ENCODE results near the gene ETFDH.

The ETFDH gene

DNA sequence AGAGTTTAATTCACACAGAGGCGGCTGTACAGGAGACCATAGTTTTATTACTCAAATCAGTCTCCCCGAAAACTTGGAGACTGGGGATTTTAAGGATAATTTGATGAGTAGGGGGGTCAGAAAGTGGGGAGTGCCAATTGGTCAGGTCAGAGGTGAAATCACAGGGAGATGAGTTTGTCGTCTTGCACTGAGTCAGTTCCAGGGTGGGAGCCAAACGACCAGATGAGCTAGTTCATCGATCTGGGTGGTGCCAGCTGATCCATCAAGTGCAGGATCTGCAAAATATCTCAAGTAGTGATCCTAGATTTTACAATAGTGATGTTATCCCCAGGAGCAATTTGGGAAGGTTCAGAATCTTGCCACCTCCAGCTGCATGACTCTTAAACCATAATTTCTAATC lies 4.0 kb downstream of the ETFDH start:
- H3K4me3 ChIP-seq (ENCODE audit: low read depth, low read length): no peak overlapping the region
- H3K9me3 ChIP-seq (ENCODE audit: insufficient read depth, low read depth, low read length): no peaks in the 10 kb centered on the region
- H3K9ac ChIP-seq (ENCODE audit: low read length): no peak overlapping the region
- H3K14ac ChIP-seq (ENCODE audit: low read length): no peak overlapping the region
- no peak overlapping the region for H4K91ac ChIP-seq (ENCODE audit: low read depth, low read length)
- no CpG with 5 or more reads among the region's 5 CpGs for WGBS (ENCODE audit: extremely low coverage, insufficient coverage, insufficient read length)
- no peaks in the 10 kb centered on the region for H3K27me3 ChIP-seq (ENCODE audit: insufficient read depth, low read length)
- no peak for DNase-seq
- no peak overlapping the region for H4K8ac ChIP-seq (ENCODE audit: low read depth, low read length)
- no peak overlapping the region for H3K18ac ChIP-seq (ENCODE audit: low read length)
- no peak overlapping the region for H4K12ac ChIP-seq (ENCODE audit: low read depth, low read length)
- H2BK12ac ChIP-seq (ENCODE audit: low read length): no peak overlapping the region
- H3K36me3 ChIP-seq (ENCODE audit: control insufficient read depth in 1 of 2, insufficient read depth in 2 of 2, low read length in 2 of 2): no peaks in the 10 kb centered on the region
- no peak overlapping the region for H3K27ac ChIP-seq (ENCODE audit: low read depth, low read length)
- no peak overlapping the region for H2AK5ac ChIP-seq (ENCODE audit: low read length)
- H3K4ac ChIP-seq (ENCODE audit: low read depth, low read length): no peak overlapping the region
- peaks cover 6% of the 10 kb centered on the region for H3K79me1 ChIP-seq (ENCODE audit: low read length)
- no peak overlapping the region for H2BK120ac ChIP-seq (ENCODE audit: insufficient read depth, low read length, poor library complexity)
- H3K4me2 ChIP-seq (ENCODE audit: low read length): no peak overlapping the region
- peaks cover 4% of the 10 kb centered on the region for H3K79me2 ChIP-seq (ENCODE audit: control insufficient read depth, insufficient read depth, low read length, poor library complexity)
- no peak overlapping the region for H2BK5ac ChIP-seq (ENCODE audit: low read depth, low read length, poor library complexity)
- no peaks in the 10 kb centered on the region for H3K4me1 ChIP-seq (ENCODE audit: control insufficient read depth in 1 of 2, insufficient read depth in 2 of 2, low read length in 2 of 2)
- no peak overlapping the region for H2AFZ ChIP-seq (ENCODE audit: insufficient read depth, low read length, poor library complexity)
- H3K23ac ChIP-seq (ENCODE audit: low read length): no peak overlapping the region

DNA sequence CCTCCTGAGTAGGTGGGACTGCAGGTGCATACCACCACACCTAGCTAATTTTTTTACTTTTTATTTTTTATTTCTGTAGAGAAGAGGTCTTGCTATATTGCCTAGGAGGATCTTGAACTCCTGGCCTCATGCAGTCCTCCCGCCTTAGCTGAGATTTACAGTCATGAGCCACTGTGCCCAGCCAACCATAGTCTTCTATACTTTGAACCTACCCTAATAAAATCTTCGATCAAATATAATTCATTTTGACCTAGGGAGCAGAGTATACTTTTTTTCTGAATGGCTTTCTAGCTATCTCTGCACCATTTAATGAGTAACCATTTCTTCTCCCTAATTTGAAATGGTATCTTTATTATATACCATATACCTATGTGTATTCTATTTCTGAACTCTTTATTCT lies 6.7 kb downstream of the ETFDH start:
- no peaks in the 10 kb centered on the region for H3K4me1 ChIP-seq (ENCODE audit: control insufficient read depth in 1 of 2, insufficient read depth in 2 of 2, low read length in 2 of 2)
- H3K27me3 ChIP-seq (ENCODE audit: insufficient read depth, low read length): no peaks in the 10 kb centered on the region
- no peak overlapping the region for H3K4me2 ChIP-seq (ENCODE audit: low read length)
- no peak overlapping the region for H4K8ac ChIP-seq (ENCODE audit: low read depth, low read length)
- H4K91ac ChIP-seq (ENCODE audit: low read depth, low read length): no peak overlapping the region
- H2AFZ ChIP-seq (ENCODE audit: insufficient read depth, low read length, poor library complexity): no peak overlapping the region
- no peak overlapping the region for H2BK5ac ChIP-seq (ENCODE audit: low read depth, low read length, poor library complexity)
- no peaks in the 10 kb centered on the region for H3K79me1 ChIP-seq (ENCODE audit: low read length)
- no peak overlapping the region for H3K4me3 ChIP-seq (ENCODE audit: low read depth, low read length)
- no peak overlapping the region for H4K12ac ChIP-seq (ENCODE audit: low read depth, low read length)
- no peak overlapping the region for H3K18ac ChIP-seq (ENCODE audit: low read length)
- no peak for DNase-seq
- H3K9me3 ChIP-seq (ENCODE audit: insufficient read depth, low read depth, low read length): no peaks in the 10 kb centered on the region
- H3K14ac ChIP-seq (ENCODE audit: low read length): no peak overlapping the region
- no peak overlapping the region for H2BK12ac ChIP-seq (ENCODE audit: low read length)
- H2AK5ac ChIP-seq (ENCODE audit: low read length): no peak overlapping the region
- H3K79me2 ChIP-seq (ENCODE audit: control insufficient read depth, insufficient read depth, low read length, poor library complexity): no peaks in the 10 kb centered on the region
- no peak overlapping the region for H2BK120ac ChIP-seq (ENCODE audit: insufficient read depth, low read length, poor library complexity)
- H3K23ac ChIP-seq (ENCODE audit: low read length): no peak overlapping the region
- no CpG with 5 or more reads among the region's 2 CpGs for WGBS (ENCODE audit: extremely low coverage, insufficient coverage, insufficient read length)
- no peak overlapping the region for H3K9ac ChIP-seq (ENCODE audit: low read length)
- H3K36me3 ChIP-seq (ENCODE audit: control insufficient read depth in 1 of 2, insufficient read depth in 2 of 2, low read length in 2 of 2): no peaks in the 10 kb centered on the region
- no peak overlapping the region for H3K27ac ChIP-seq (ENCODE audit: low read depth, low read length)
- H3K4ac ChIP-seq (ENCODE audit: low read depth, low read length): no peak overlapping the region

DNA sequence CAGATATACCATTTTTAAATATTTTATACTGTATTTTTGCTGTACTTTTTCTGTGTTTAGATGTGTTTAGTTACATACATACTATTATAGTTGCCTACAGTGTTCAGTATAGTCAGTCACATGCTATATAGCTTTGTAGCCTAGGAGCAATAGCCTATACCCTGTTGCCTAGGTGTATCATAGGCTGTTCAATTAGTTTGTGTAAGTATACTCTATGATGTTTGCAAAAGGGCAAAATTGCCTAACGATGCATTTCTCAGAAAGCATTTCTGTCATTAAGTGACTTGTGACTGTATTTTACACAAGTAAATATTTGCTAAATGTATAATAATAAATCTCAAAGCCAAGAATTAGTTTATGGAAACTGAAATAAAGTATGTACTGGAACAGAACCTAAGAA lies 9.5 kb downstream of the ETFDH start:
- no peak overlapping the region for H2AK5ac ChIP-seq (ENCODE audit: low read length)
- H2BK120ac ChIP-seq (ENCODE audit: insufficient read depth, low read length, poor library complexity): no peak overlapping the region

DNA sequence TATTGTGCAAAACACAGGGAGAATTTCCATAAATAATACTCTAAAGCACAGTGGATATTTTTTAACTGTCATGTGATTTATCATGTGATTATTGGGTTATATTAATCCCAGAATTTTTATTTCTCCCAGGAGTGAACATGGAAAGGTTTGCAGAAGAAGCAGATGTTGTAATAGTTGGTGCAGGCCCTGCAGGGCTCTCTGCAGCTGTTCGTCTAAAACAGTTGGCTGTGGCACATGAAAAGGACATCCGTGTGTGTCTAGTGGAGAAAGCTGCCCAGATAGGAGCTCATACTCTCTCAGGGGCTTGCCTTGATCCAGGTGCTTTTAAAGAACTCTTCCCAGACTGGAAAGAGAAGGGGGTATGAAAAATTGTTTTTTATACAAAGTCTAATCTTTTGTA lies 10.0 kb downstream of the ETFDH start:
- Histone ChIP-seq H4K8ac (ENCODE audit: low read depth, low read length) (no peak overlapping the region), H3K27ac (ENCODE audit: low read depth, low read length) (no peak overlapping the region), H2AK5ac (ENCODE audit: low read length) (no peak overlapping the region), H3K23ac (ENCODE audit: low read length) (no peak overlapping the region), H2BK120ac (ENCODE audit: insufficient read depth, low read length, poor library complexity) (no peak overlapping the region), H3K14ac (ENCODE audit: low read length) (no peak overlapping the region), H3K27me3 (ENCODE audit: insufficient read depth, low read length) (no peaks in the 10 kb centered on the region), H3K18ac (ENCODE audit: low read length) (no peak overlapping the region), H3K79me2 (ENCODE audit: control insufficient read depth, insufficient read depth, low read length, poor library complexity) (no peaks in the 10 kb centered on the region), H3K9me3 (ENCODE audit: insufficient read depth, low read depth, low read length) (no peaks in the 10 kb centered on the region), H4K91ac (ENCODE audit: low read depth, low read length) (no peak overlapping the region), H3K4me3 (ENCODE audit: low read depth, low read length) (no peak overlapping the region), H3K79me1 (ENCODE audit: low read length) (no peaks in the 10 kb centered on the region), H4K12ac (ENCODE audit: low read depth, low read length) (no peak overlapping the region), H2BK5ac (ENCODE audit: low read depth, low read length, poor library complexity) (no peak overlapping the region), H2AFZ (ENCODE audit: insufficient read depth, low read length, poor library complexity) (no peak overlapping the region), H3K4me2 (ENCODE audit: low read length) (no peak overlapping the region), H3K4me1 (ENCODE audit: control insufficient read depth in 1 of 2, insufficient read depth in 2 of 2, low read length in 2 of 2) (no peaks in the 10 kb centered on the region), H3K9ac (ENCODE audit: low read length) (no peak overlapping the region), H3K36me3 (ENCODE audit: control insufficient read depth in 1 of 2, insufficient read depth in 2 of 2, low read length in 2 of 2) (no peaks in the 10 kb centered on the region), H2BK12ac (ENCODE audit: low read length) (no peak overlapping the region), H3K4ac (ENCODE audit: low read depth, low read length) (no peak overlapping the region)
- WGBS (ENCODE audit: extremely low coverage, insufficient coverage, insufficient read length): no CpG with 5 or more reads among the region's 2 CpGs
- DNase-seq: no peak

More for the DNA sequence above, 9.5 kb downstream of the ETFDH start:
- H3K27ac ChIP-seq (ENCODE audit: low read depth, low read length): no peak overlapping the region
- H3K36me3 ChIP-seq (ENCODE audit: control insufficient read depth in 1 of 2, insufficient read depth in 2 of 2, low read length in 2 of 2): no peaks in the 10 kb centered on the region
- no peak overlapping the region for H3K18ac ChIP-seq (ENCODE audit: low read length)
- no peak overlapping the region for H3K4me2 ChIP-seq (ENCODE audit: low read length)
- H3K23ac ChIP-seq (ENCODE audit: low read length): no peak overlapping the region
- no peak overlapping the region for H2AFZ ChIP-seq (ENCODE audit: insufficient read depth, low read length, poor library complexity)
- H2BK5ac ChIP-seq (ENCODE audit: low read depth, low read length, poor library complexity): no peak overlapping the region
- H3K14ac ChIP-seq (ENCODE audit: low read length): no peak overlapping the region
- no peaks in the 10 kb centered on the region for H3K4me1 ChIP-seq (ENCODE audit: control insufficient read depth in 1 of 2, insufficient read depth in 2 of 2, low read length in 2 of 2)
- no CpG with 5 or more reads among the region's 1 CpG for WGBS (ENCODE audit: extremely low coverage, insufficient coverage, insufficient read length)
- H3K79me1 ChIP-seq (ENCODE audit: low read length): no peaks in the 10 kb centered on the region
- H3K9ac ChIP-seq (ENCODE audit: low read length): no peak overlapping the region
- H3K4ac ChIP-seq (ENCODE audit: low read depth, low read length): no peak overlapping the region
- H4K12ac ChIP-seq (ENCODE audit: low read depth, low read length): no peak overlapping the region
- H4K8ac ChIP-seq (ENCODE audit: low read depth, low read length): no peak overlapping the region
- no peak overlapping the region for H3K4me3 ChIP-seq (ENCODE audit: low read depth, low read length)
- H3K9me3 ChIP-seq (ENCODE audit: insufficient read depth, low read depth, low read length): no peaks in the 10 kb centered on the region
- no peak for DNase-seq
- H3K27me3 ChIP-seq (ENCODE audit: insufficient read depth, low read length): no peaks in the 10 kb centered on the region
- H3K79me2 ChIP-seq (ENCODE audit: control insufficient read depth, insufficient read depth, low read length, poor library complexity): no peaks in the 10 kb centered on the region
- no peak overlapping the region for H4K91ac ChIP-seq (ENCODE audit: low read depth, low read length)
- H2BK12ac ChIP-seq (ENCODE audit: low read length): no peak overlapping the region

Measured in trophoblast cell (in vitro differentiated cells and primary cell).